CD4-positive, alpha-beta T cell treated with Interferon gamma for 1 hour (primary cell): ENCODE results near the gene TCP11X2.
"Not testable (repeated sequence)": the region's sequence is repeated elsewhere in the genome, so short reads cannot be mapped to it uniquely, and the experiment has no call there.

Source experiments
- DNase-seq: peaks from one replicate; pipeline ENCODE4 v3.0.0-alpha.2; 2020

The TCP11X2 gene

DNA sequence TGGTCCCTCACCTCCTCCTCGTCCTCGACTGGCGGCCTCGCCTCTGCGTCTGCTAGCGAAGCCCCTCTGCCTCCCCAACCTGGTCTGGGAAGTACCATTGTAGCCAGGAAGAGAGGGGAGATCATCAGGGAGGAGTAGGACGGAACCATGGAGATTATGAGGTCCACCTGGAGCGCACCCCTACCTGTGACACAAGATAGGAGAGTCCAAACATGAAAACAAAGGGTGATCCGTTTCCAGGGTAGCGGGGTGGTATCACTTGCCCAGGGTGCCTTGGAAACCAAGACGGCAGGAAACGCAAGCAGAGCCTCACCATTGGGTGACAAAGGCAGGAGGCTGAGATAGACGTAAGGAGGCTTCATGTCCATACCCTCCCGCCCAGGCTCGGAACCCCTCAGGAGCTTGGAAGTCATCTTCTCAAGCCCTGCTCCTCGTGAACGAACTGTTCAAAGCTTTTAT, at the start of gene TCP11X2:
TSS of gene TCP11X2 (minus strand) at position 51 of the 459 bp plus-strand sequence.
- not testable (repeated sequence) for DNase-seq

DNA sequence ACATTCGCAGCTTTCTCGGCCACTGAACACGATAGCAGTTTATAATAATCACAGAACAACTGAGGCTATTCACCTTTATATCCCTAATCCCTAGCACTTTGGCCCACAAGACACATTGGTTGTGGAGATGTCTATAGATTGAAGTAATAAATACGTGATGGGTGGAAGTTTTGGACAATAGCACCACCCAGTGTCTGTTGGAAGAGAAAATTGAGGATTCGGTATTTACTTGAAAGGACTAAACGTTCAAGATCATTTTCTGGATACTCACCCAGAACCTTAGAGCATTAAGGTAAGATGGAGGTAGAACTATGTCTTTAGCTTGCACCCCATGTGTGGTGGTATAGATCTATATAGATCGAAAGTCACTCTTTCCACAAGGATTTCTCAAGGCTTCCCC, 45.7 kb upstream of the TCP11X2 start:
- DNase-seq = no peak

DNA sequence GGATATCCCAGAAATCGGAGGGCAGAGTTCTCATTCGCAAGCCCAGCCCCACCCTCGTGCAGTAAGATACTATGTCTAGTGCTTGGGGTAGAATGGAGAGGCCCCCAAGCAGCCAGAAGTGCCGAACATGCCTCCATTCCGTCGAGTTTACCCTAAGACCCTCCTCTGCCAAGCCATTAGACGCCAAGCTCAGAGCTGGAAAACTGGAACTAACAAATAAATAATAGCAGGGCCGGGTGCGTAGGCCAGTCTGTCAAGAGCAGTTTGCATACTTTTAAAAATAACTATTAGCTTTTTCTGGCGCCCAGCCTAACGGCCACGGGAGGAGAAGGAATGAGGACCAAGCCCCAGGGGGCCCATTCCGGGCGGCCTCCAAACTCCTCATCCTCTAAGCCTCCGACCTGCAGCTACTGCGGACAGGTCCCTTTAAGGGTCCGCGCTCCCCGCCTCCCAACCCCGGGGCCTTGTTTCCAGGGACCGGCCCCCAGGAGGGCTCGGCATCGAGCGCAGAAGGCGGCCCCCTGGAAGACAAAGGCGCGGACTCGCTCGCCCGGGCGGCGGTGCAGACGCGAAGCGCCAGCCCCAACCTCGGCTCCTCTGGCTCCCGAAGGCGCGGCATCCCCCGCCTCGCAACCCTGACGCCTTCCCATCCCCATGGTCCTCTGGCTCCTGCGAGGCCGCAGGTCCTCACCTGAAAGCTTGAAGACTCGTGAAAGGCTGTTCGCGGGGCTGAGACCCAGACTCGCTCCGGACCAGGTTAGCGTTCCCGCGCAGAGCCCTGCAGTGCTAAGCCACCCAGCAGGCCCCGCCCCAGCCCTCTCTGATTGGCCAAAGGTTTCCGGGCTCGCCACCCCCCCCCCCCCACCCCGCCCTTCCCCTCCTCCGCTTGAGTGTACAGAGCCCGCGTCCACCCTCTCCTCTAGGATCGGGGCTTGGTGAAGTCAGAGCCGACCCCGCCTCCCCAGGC, 44.6 kb upstream of the TCP11X2 start, which contains the start of gene TMSB15A:
TSS of gene TMSB15A (minus strand) at position 765 of the 967 bp plus-strand sequence.
- peak; percentile 12 for DNase-seq

DNA sequence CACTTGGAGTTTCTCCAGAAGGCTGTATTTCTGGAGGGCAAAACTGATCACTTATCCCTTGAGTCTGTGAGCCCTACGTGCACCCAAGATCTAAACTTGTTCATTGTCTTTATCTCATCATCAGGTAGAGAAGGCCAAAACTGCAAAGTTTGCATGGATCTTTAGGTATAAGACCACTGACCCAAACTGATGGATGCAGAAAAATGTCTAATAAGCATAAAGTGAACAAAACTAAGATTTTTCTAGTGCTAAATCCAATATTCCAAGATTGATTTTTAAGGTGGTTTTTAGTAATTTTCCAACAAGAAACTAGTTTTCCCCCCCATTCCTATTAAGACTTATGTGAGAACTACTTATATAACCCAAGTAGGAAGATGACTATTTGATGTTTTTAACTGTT, 42.9 kb upstream of the TCP11X2 start:
- DNase-seq = no peak

DNA sequence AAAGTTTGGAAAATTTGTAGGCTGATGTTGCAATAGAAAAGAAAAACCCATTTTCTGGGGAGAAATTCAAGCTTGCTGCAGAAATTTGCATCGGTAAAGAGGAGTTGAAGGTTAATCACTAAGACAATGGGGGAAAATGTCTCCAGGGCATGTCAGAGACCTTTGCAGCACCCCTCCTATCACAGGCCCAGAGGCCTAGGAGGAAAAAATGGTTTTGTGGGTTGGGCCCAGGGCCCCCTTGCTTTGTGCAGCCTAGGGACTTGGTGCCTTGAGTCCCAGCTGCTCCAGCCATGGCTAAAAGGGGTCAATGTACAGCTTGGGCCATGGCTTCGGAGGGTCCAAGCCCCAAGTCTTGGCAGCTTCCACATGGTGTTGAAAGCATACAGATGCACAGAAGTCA, 27.1 kb upstream of the TCP11X2 start:
- DNase-seq = no peak

DNA sequence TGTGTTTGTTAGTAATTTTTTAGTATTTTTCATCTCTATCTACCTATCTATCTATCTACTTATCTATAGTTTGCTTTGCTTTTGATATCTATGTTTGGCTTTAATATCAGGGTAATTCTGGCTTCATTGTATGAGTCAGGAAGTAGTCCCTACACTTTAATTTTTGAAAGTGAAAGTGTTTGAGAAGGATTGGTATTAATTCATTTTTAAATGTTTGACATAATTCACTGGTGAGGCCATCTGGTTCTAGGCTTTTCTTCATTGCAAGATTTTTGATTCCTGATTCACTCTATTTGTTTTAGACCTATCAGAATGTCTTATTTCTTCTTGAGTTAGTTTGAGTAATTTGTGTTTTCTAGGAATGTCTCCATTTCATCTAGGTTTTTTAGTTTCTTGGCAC, 20.2 kb upstream of the TCP11X2 start:
- no peak for DNase-seq

DNA sequence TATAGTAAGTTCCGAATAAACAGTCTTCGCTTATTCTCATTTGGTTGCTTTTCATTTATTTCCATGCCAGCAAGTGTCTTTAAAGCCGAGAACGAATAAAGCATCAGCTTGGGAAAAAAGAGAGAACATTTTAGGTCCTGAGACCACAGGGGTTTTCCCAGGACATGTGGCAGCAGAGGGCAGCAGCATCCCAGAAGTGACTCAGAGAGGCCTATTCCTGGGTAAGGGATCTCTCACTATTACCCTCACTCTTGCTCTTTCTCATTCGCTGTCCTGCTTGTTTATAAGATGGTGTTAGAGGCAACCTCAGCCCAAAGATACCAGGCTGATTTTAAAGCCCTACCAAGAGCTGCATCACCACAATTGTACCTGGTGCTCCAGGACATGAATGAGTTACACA, 7.2 kb upstream of the TCP11X2 start:
- not testable (repeated sequence) for DNase-seq

DNA sequence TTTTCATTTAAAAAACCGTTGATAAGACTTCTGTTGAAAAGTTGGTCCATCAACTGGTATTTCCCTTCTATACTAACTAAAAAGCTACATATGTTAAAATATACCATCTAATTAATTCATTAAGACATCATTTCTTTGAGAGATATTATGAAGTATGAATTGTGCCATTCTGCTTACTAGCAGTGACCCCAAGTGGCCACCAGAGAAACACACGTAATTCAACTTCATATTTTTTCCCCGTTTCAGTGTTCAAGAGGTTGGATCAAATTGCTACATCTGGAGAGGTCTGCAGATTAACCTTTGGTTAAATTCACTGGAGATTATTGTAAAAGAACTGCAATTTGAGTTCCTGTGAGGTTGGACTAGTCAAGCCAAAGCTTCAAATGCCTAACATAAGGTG, 1.4 kb downstream of the TCP11X2 start:
- not testable (repeated sequence) for DNase-seq

DNA sequence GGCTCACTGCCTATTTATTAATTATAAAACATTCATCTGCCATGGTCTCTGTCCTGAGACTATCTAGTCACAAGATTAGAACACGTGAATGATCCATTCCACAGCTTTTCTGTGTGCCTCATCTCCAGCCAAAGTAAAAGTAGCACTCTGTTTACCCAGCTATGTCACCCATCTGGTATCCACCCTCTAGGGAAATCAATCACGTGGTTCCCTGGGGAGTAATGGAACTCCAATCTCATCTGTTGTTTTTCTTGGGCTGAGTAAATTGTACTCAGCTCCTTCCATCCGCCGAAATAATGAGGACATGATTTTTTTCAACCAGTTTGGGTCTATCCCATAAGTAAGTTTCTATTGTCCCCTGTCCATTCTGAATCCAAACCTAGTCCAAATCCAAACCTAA, 13.0 kb downstream of the TCP11X2 start:
- DNase-seq = not testable (repeated sequence)

DNA sequence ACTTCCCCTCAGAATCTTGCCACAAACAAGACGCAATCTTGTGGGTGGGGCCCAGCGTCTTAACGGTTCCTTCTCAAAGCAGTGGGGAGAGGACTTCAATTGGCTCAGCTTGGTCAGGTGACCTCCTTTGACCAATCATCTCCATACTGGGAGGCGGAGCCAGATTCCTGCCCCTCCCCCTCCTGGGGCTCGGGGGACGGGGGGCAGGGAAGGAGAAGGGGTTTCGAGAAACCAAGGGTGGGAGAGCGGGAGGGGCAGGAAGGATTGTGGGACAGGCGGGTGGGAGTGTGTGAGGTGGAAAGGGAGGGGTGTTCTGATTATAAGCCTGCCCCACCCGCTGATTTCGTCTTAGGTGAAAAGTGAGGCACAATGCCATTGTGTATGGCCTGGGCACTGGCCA, 31.7 kb downstream of the TCP11X2 start, which contains the start of gene NXF2B:
TSS of gene NXF2B (minus strand) at position 101 of the 400 bp plus-strand sequence. CDS start 59,972 bp downstream, outside the sequence.
- not testable (repeated sequence) for DNase-seq

DNA sequence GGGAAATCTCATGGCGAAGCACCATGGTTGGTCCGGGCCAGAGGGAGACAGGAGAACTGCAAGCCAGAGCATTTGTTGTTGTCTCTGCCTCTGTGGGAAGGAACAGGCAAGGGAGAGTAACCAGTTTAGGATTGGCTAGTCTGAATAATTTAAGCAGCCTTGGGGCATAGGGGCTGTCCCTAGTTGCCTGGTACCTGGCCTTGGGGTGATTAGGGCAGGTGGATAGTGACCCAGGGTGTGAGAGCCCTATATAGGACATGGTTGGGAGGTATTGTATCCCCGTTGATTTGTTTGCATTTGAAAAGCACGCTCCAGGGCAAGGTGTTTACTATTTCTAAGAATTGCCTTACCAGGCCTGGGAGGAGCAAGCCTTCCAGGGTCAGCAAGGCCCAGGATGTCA, 57.1 kb downstream of the TCP11X2 start:
- DNase-seq = not testable (repeated sequence)
